Mammary epithelial cell (primary cell): ENCODE results near the gene VPS16.

Source experiments
- EZH2 ChIP-seq: IDR thresholded peaks from 2 replicates; pipeline ENCODE4 v1.6.1; 2012; ENCODE audit warnings: low read length, inconsistent platforms, borderline replicate concordance
- TF ChIP-seq, protein P1 (sequence below), 2 donors: IDR thresholded peaks in 1 of 2; conservative IDR thresholded peaks in 1 of 2; 2 replicates each; pipeline ENCODE4 v1.5.1; 2011 to 2012; ENCODE audit warnings: inconsistent platforms in 2 of 2, low read length in 2 of 2, mild to moderate bottlenecking in 2 of 2, control low read depth in 1 of 2, low read depth in 1 of 2; ENCODE audit not compliant: insufficient read depth in 1 of 2; ENCODE audit errors: extremely low read depth in 1 of 2

GRCh38 chr20:2865101-2865500 lies 24.6 kb downstream of the VPS16 start:
- TF ChIP-seq, protein P1, sequence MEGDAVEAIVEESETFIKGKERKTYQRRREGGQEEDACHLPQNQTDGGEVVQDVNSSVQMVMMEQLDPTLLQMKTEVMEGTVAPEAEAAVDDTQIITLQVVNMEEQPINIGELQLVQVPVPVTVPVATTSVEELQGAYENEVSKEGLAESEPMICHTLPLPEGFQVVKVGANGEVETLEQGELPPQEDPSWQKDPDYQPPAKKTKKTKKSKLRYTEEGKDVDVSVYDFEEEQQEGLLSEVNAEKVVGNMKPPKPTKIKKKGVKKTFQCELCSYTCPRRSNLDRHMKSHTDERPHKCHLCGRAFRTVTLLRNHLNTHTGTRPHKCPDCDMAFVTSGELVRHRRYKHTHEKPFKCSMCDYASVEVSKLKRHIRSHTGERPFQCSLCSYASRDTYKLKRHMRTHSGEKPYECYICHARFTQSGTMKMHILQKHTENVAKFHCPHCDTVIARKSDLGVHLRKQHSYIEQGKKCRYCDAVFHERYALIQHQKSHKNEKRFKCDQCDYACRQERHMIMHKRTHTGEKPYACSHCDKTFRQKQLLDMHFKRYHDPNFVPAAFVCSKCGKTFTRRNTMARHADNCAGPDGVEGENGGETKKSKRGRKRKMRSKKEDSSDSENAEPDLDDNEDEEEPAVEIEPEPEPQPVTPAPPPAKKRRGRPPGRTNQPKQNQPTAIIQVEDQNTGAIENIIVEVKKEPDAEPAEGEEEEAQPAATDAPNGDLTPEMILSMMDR (conservative IDR thresholded peaks at IDR 0.05 in 1 of 2, IDR thresholded peaks at IDR 0.05 in 1 of 2; ENCODE audit: extremely low read depth in 1 of 2, insufficient read depth in 1 of 2, low read depth in 1 of 2, low read length in 2 of 2), result no peak
- no peak for TF ChIP-seq EZH2
